ENCODE measurements around the gene PAIP2.

DNA sequence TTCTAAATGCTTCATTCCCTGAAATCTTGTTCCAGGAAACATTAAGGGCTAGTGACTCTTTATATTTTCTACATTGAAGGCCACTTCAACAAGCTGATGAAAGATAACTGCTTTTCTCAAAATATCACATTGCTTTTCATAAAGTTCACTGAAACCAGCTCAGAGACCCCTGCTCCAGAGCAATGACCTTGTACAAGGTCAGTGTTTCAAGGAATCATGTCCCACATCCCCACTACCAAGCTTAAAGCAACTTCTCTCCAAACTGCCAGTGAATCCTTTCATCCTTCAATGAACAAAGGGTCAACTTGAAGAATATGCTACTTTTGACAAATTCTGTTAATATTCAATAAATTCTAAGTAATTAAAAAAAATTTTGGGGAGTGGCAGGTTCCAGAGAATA is 74.2 kb downstream of the PAIP2 start:
- TF ChIP-seq CTCF (IDR thresholded peaks at IDR 0.05): no peak
- TF ChIP-seq POLR2A (IDR thresholded peaks at IDR 0.05): no peak
- TF ChIP-seq POLR2AphosphoS5 (IDR thresholded peaks at IDR 0.05): no peak
